22Rv1 (cell line): ENCODE results near the gene ICA1.

Experiments used
- H3K27ac ChIP-seq: fragments of 450-650 bp; 2 replicates; pipeline ENCODE4 v1.5.1; 2017
- CTCF ChIP-seq: fragments of 450-650 bp; IDR thresholded peaks from 2 replicates; pipeline ENCODE4 v1.5.1; 2017; ENCODE audit warnings: mild to moderate bottlenecking
- ZFX ChIP-seq: fragments of 450-650 bp; IDR thresholded peaks from 2 replicates; pipeline ENCODE4 v1.6.1; 2017; ENCODE audit warnings: antibody characterized with exemption, borderline replicate concordance

The ICA1 gene

GRCh38 chr7:8146106-8146787 is 115.7 kb downstream of the ICA1 start:
- H3K27ac ChIP-seq: no peak overlapping the region
- no peak for TF ChIP-seq ZFX
- TF ChIP-seq CTCF: no peak

- H3K27ac ChIP-seq: no peak overlapping the region
- no peak for TF ChIP-seq ZFX
- TF ChIP-seq CTCF: no peak
Measured at GRCh38 chr7:8144856-8145255, 117.1 kb downstream of the ICA1 start.

GRCh38 chr7:8143151-8143874 is 118.7 kb downstream of the ICA1 start:
- TF ChIP-seq CTCF (no peak), ZFX (no peak)
- H3K27ac ChIP-seq: no peak overlapping the region

GRCh38 chr7:8142477-8142876 is 119.5 kb downstream of the ICA1 start:
- no peak overlapping the region for H3K27ac ChIP-seq
- TF ChIP-seq ZFX (no peak), CTCF (no peak)

GRCh38 chr7:8141070-8141469 is 120.9 kb downstream of the ICA1 start:
- TF ChIP-seq CTCF: no peak
- no peak for TF ChIP-seq ZFX
- H3K27ac ChIP-seq: no peak overlapping the region

- H3K27ac ChIP-seq: no peak overlapping the region
- TF ChIP-seq ZFX (no peak), CTCF (no peak)
Measured at GRCh38 chr7:8136051-8136730, 125.8 kb downstream of the ICA1 start.

GRCh38 chr7:8135417-8135816 is 126.5 kb downstream of the ICA1 start:
- H3K27ac ChIP-seq: no peak overlapping the region
- no peak for TF ChIP-seq CTCF
- no peak for TF ChIP-seq ZFX
